NB4 (cell line): ENCODE data around the gene ASB10.

Experiments used
- CTCF ChIP-seq: IDR thresholded peaks from one replicate; pipeline ENCODE4 v1.5.1; 2012; ENCODE audit warnings: low read depth, low read length
- MAX ChIP-seq: IDR thresholded peaks from 2 replicates; pipeline ENCODE4 v1.6.1; 2011; ENCODE audit warnings: low read depth, low read length
- MYC ChIP-seq: IDR thresholded peaks from 2 replicates; pipeline ENCODE4 v1.6.1; 2011; ENCODE audit warnings: low read depth, low read length
- POLR2A ChIP-seq: IDR thresholded peaks from 2 replicates; pipeline ENCODE4 v1.6.1; 2011; ENCODE audit warnings: mild to moderate bottlenecking; ENCODE audit not compliant: insufficient read length; ENCODE audit errors: extremely low read depth

GRCh38 chr7:151148319-151149259 lies 38.5 kb downstream of the ASB10 start:
- TF ChIP-seq POLR2A (no peak), MAX (no peak), CTCF (no peak), MYC (no peak)
